ENCODE measurements around the gene TNNC2. TPM values are rescaled to one million over a fixed set of nuclear protein-coding genes. Genes with fewer than 3 reads are reported as not detected.
"Not testable (repeated sequence)": the region's sequence is repeated elsewhere in the genome, so short reads cannot be mapped to it uniquely, and the experiment has no call there.

The TNNC2 gene
- polyA plus RNA-seq (ENCODE audit: insufficient read length in 4 of 4): 1 to 10 TPM in 2 of 4 donors, under 1 TPM in 2; 0.32 to 1.4 (median 0.98) TPM

DNA sequence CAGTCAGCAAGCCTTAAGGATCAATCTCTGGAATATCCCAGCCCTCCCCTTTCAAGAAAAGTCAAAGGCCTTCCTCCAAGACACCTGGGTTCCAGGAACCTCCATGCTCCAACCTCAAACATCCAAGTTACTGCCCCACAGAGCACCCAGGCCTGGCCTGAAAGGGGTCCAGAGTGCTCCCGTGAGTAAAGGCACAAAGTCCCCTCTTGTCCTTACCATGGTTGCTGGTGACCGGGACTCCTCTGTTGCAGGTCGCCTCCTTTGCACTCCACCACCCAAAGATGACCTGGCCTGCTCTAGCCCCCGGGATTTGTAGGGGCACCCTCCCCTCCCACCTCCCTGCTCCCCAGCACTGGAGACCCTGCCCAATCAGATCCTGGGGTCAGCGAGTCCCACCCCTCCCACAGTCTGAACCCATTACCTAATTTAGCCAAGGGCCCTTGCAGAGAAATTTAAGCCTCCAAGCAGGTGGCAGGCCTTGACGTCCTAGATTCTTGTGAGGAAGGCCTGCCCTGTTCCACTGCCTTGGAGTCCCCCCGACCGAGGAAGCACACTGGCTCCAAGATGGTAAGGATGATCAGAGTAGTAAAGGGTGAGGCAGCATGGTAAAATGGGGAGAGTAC, at the start of gene TNNC2:
Gene TNNC2 (minus strand): TSS at position 283 of the 623 bp plus-strand sequence. CDS start 64 bp downstream, at position 219.
- no peak for DNase-seq (ENCODE audit: low read depth in 4 of 4, low spot score in 2 of 4)

DNA sequence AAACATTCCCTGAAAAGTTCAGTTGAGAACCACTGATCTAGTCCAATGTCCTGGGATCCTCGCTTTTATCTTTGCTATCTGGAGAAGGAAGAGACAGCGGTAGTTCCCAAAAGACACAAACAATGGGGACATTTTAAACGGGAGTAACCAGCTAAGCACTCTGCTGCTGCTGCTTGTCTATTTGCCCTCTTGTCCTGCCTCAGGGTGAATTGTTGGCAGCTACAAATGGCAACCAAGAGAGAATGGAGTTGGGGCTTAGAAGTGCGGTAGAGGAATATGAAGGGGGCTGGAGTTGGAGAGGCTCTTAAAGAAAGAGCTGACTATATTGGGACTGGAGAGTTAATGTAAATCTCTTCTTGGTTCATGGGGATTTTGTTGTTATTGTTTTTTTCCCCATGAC, 47.5 kb upstream of the TNNC2 start:
- DNase-seq (ENCODE audit: low read depth in 4 of 4, low spot score in 2 of 4): no peak

DNA sequence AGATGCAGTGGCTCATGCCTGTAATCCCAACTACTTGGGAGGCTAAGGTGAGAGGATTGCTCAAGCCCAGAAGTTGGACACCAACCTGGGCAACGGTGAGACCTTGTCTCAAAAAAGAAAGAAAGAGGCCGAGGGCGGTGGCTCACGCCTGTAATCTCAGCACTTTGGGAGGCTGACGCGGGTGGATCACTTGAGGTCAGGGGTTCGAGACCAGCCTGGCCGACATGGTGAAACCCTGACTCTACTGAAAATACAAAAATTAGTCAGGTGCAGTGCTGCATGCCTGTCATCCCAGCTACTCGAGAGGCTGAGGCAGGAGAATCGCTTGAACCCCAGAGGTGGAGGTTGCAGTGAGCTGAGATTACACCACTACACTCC, 47.0 kb upstream of the TNNC2 start:
- not testable (repeated sequence) for DNase-seq (ENCODE audit: low read depth in 4 of 4, low spot score in 2 of 4)

- DNase-seq (ENCODE audit: low read depth in 4 of 4, low spot score in 2 of 4): no peak
These were observed 46.4 kb upstream of the TNNC2 start for GRCh38 chr20:45873409-45874103.

- DNase-seq (ENCODE audit: low read depth in 4 of 4, low spot score in 2 of 4): no peak
These were observed 45.5 kb upstream of the TNNC2 start for GRCh38 chr20:45872626-45873025.

DNA sequence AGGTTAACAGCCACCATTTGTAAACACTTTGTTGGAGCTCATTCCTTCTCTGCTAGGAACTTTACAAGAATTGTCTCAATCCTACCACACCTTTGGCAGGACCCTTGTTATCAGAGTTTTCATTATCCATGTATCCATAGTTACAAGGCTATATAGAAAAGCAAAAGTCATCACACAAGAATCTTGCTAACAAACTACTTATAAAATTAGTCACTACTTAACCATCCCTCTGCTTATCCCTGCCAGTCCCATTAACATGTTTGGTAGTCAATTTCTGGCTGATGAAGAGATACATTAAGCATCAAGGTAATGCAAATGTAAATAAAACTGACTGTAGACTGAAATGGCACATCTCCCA, 40.7 kb upstream of the TNNC2 start:
- no peak for DNase-seq (ENCODE audit: low read depth in 4 of 4, low spot score in 2 of 4)

DNA sequence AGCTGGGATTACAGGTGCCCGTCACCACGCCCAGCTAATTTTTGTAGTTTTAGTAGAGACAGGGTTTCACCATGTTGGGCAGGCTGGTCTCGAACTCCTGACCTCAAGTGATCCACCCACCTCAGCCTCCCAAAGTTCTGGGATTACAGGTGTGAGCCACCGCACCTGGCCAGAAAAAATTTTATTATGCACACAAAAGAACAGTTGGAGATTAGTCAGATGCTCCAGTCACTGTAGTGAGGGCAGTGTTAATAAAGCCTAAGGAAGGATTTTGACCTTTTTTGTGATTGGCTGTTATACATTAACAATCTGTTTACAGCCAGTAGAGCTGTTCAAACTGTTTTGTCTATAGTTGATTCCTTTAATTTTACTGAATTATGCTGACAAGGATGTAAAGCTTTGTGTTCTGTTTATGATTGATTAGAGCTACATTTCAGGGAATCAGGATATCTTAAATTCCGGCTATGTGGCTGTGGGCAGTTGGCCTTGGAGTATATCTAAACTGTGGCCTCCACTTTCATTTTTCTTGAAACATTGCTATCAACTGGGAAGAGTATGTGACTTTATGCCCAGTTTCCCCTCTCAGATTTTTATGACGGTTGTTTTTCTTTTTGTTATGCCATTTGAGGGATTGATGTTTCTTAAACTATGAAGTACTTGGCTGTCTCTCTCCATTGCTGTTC, 40.2 kb upstream of the TNNC2 start:
- DNase-seq (ENCODE audit: low read depth in 4 of 4, low spot score in 2 of 4): no peak

GRCh38 chr20:45866454-45866853, 39.3 kb upstream of the TNNC2 start:
- no peak for DNase-seq (ENCODE audit: low read depth in 4 of 4, low spot score in 2 of 4)

- no peak for DNase-seq (ENCODE audit: low read depth in 4 of 4, low spot score in 2 of 4)
These were observed 36.7 kb upstream of the TNNC2 start for GRCh38 chr20:45863543-45864470.

DNA sequence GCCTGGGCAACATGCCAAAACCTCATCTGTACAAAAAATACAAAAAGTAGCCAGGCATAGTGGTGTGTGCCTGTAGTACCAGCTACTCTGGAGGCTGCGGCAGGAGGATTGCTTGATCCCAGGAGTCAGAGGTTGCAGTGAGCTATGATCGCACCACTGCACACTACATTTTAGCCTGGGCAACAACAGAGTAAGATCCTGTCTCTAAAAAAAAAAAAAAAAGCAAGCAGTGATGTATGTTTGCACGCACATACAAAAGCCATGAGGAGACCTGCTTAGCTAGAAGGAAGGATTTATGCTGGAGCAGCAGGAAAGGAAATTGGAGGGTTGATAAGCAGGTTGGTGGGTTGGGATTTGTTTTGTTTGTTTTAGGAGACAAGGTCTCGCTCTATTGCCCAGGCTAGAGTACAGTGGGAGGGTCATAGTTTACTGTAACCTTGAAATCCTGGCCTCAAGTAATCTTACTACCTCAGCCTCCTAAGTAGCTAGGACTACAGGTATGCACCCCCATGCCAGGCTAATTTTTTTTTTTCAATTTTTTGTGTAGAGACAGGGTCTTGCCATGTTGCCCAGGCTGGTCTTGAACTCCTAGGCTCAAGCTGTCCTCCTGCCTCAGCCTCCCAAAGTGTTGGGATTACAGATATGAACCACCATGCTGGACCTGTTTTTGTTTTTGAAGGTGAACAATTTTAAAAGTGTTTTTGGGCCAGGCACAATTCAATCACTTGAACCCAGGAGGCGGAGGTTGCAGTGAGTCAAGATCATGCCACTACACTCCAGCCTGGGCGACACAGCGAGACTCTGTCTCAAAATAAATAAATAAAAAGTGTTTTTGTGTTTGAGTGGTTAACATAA, 34.3 kb upstream of the TNNC2 start:
- DNase-seq (ENCODE audit: low read depth in 4 of 4, low spot score in 2 of 4): no peak

DNA sequence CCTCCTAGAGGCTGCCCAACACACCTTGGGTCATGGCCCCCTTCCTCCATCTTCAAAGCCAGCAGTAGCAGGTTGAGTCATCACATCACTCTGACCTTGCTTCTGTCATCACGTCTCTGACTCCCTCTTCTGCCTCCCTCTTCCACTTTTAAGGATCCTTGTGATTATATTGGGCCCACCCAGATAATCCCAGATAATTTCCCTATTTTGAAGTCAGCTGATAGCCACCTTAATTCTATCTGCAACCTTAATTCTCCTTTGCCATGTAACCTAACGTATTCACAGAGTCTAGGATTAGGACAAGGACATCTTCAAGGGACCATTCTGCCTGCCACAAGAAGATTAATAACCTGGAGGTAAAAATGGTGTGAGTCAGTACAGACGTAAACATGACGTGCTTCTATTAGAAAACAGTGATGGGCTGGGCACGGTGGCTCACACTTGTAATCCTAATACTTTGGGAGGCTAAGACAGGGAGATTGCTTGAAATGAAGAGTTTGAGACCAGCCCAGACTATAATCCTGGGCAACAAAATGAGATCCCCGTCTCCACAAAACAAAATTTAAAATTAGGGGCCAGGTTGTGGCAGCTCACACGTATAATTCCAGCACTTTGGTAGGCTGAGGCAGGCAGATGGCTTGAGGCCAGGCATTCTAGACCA, 33.6 kb upstream of the TNNC2 start:
- no peak for DNase-seq (ENCODE audit: low read depth in 4 of 4, low spot score in 2 of 4)

GRCh38 chr20:45859916-45860315, 32.8 kb upstream of the TNNC2 start:
- peak in 1 of 4 donors; percentile 24 for DNase-seq (ENCODE audit: low read depth in 4 of 4, low spot score in 2 of 4)

GRCh38 chr20:45857882-45858216, 30.7 kb upstream of the TNNC2 start:
- DNase-seq (ENCODE audit: low read depth in 4 of 4, low spot score in 2 of 4): no peak

- peak; percentile 99 to 100 (median 100) for DNase-seq (ENCODE audit: low read depth in 4 of 4, low spot score in 2 of 4)
These were observed 30.2 kb upstream of the TNNC2 start, which contains the start of the genes ACOT8 and ZSWIM3 for GRCh38 chr20:45857114-45857881. ACOT8 (minus strand) TSS chr20:45857392; CDS start chr20:45857315, 77 bp downstream. ZSWIM3 (plus strand) TSS chr20:45857614; CDS start chr20:45857826, 212 bp downstream.

DNA sequence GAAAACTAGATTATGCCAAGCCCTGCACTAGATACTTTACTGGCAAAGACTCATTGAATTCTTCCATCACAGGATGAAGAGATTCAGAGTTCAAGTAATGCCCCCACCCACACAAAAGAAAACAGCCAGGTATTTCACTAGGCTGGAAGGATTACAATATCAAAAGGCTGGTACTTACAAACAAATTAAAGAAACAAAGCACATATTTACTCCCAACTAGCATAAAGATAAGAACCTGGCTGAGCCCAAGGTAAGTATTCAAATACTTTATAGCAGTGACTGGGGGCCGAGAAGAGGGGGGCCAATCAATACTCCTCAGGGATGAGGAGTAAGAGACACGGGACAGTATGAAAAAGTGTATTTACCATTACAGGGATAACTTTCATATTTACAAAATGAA, 26.4 kb upstream of the TNNC2 start:
- DNase-seq (ENCODE audit: low read depth in 4 of 4, low spot score in 2 of 4): no peak

- DNase-seq (ENCODE audit: low read depth in 4 of 4, low spot score in 2 of 4): no peak
These were observed 25.2 kb upstream of the TNNC2 start for GRCh38 chr20:45852326-45852725.

GRCh38 chr20:45851501-45851900, 24.4 kb upstream of the TNNC2 start:
- no peak for DNase-seq (ENCODE audit: low read depth in 4 of 4, low spot score in 2 of 4)

DNA sequence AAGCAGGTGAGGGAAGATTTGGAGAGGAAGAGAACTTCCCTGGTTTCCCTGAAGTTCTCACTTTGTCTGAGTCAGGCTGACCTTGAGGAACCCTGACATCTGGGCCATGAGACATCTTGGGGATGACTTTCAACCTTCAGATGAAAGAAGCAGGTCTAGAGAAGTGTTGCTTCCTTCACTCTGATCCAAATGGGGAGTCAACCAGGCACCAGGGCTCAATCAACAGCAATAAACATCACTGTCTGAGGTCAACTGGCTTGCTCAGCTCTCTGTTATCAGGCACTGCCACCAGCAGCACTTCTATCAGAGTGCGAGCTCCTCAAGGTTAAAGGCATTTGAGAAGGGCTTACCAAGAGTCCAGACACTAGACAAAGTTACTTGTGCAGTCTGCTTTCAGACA, 23.8 kb upstream of the TNNC2 start:
- no peak for DNase-seq (ENCODE audit: low read depth in 4 of 4, low spot score in 2 of 4)

Data from left renal cortex interstitium (tissue), 4 donors.